ENCODE results near the gene SLC44A2.

DNA sequence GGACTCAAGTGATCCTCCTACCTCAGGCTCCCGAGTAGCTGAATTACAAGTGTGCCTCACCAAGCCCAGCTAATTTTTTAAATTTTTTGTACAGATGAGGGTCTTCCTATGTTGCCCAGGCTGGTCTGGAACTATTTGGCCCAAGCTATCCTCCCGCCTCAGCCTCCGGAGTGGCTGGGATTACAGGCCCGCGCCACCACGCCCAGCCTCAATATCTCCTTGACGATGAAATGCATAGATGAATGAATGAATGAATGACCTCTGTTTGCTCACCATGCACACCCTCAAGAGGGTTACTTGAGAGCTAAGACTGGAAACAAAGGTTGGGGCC lies 23.4 kb upstream of the SLC44A2 start:
- TF ChIP-seq CTCF (conservative IDR thresholded peaks at IDR 0.05): no peak
- no peak for TF ChIP-seq EZH2 (IDR thresholded peaks at IDR 0.05; ENCODE audit: low read depth)
